NB4 (cell line): ENCODE measurements around the gene TFF1.

ENCODE experiments used
- CTCF ChIP-seq: IDR thresholded peaks from one replicate; pipeline ENCODE4 v1.5.1; 2012; ENCODE audit warnings: low read depth, low read length
- POLR2A ChIP-seq: IDR thresholded peaks from 2 replicates; pipeline ENCODE4 v1.6.1; 2011; ENCODE audit warnings: mild to moderate bottlenecking; ENCODE audit not compliant: insufficient read length; ENCODE audit errors: extremely low read depth

DNA sequence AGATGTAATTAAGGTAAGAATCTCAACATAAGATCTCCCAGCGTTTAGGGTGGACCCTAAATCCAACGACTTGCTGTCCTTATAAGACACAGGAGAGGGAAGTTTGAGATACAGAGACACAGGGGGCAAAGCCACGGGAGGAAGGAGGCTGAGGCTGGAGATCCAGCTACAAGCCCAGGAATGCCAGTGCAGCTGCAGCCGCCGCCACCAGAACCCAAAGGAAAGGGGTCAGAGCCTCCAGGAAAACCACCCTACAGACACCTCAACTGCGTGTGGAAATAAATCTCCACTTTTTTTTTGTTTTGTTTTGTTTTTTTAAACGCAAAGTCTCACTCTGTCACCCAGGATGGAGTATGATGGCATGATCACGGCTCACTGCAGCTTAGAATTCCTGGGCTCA is 12.1 kb upstream of the TFF1 start:
- TF ChIP-seq POLR2A (no peak), CTCF (no peak)
